Hematopoietic multipotent progenitor cell treated with erythropoietin and hydrocortisone succinate and interleukin-3 and kit ligand, for 6 days (in vitro differentiated cells): ENCODE results near the gene AICDA.
"Not testable (repeated sequence)": the region's sequence is repeated elsewhere in the genome, so short reads cannot be mapped to it uniquely, and the experiment has no call there.

ENCODE experiments used
- DNase-seq: peaks from one replicate; pipeline ENCODE4 v3.0.0-alpha.2; 2015

The AICDA gene

DNA sequence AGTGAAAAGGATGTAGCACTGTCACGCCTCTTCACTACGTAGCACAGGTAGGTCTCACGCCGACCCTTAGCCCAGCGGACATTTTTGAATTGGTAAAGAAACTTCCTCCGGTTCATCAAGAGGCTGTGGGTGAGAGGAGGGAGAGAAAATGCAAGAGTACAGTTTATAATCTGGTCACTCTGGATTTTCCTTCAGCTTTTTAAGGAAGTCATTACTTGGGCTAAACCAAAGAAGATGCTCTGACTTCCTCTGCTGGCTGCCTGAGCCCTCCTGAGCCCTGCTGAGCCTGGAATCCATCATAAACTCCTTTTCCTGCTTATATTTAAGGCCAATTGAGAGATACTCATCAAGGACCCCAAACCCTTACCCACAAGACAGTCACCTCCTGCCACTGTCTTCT is 5.8 kb downstream of the AICDA start:
- no peak for DNase-seq

DNA sequence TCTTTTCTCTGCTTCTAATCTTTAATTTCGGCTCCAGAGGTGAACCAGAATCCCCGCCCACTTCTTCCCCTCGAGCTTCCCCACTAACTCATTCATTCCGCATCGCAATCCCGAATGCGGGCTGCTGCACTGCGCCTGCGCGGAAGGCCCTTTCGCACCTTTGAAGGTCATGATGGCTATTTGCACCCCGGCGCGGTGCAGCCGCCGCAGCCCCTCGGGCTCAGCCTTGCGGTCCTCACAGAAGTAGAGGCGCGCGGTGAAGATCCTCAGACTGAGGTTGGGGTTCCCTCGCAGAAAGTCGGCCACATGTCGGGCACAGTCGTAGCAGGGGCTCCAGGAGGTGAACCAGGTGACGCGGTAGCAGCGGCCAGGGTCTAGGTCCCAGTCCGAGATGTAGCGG is 7.6 kb downstream of the AICDA start:
- no peak for DNase-seq

DNA sequence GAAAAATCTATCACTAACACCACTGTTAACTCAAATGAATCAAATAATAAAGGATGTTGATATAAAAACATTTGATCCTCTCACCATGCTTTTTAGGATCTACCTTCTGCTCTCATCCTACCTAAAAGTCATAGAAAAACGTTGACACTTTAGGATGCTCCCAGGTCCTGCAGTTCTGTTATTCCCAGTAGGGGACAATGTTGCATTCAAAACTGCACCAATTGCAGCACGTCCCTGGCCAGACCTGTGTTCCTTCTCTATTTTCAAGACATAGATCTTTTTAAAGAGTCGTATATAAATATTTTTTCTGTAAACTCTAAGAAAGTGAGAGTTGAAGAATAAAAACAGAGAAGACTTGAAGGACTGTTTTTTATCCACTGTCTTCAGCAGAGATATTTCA is 8.8 kb downstream of the AICDA start:
- no peak for DNase-seq

DNA sequence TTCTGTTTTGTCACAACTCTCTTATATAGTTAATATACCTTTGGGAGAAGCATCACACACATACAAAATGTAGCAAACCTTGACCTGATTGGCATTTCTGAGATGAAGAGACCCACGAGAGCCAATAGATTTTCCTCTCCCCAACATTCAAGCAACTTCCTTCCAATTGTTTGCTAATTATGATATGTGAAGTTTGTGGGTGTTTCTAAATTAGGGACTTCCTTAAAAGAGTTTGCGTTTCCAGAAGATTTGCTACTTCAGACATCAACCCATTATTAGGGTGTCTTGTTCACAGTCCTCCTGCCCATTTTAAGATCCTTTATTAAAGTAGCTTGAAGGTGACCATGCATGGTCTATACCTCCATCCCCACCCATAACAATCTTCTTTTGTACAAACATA is 9.4 kb downstream of the AICDA start:
- DNase-seq: no peak

DNA sequence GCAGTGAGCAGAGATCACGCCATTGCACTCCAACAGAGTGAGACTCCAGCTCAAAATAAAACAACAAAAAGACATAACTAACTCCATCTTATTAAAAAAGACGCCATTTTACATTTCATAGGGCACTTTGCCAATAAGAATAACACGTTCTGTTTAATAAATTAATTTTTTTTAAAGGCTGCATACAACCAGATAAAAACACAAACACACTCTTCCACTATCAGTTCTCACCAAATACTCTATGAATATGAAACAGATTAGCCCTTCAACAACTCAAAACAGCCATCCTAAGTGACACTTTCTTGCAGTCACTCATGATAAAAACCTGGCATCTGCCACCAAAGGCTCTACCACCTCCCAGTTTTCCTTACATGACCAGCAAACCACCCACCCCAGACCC is 16.1 kb downstream of the AICDA start:
- DNase-seq: peak; percentile 37

DNA sequence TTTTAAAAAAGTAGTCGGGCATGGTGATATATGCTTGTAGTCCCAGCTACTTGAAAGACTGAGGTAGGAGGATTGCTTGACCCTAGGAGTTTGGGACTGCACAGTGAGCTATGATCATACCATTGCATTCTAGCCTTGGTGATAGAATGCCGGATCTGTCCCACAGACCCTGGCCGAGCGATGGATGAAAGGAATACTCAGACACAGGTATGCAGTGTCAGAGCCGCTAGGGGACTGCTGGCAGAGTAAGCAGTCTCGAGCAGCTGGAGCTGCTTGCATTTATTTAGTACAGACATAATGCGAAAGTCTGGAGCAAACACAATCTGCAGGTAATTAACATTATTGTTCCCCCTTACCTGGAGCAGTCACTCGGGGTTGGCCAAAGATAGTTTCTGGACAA is 18.6 kb downstream of the AICDA start:
- DNase-seq: no peak

DNA sequence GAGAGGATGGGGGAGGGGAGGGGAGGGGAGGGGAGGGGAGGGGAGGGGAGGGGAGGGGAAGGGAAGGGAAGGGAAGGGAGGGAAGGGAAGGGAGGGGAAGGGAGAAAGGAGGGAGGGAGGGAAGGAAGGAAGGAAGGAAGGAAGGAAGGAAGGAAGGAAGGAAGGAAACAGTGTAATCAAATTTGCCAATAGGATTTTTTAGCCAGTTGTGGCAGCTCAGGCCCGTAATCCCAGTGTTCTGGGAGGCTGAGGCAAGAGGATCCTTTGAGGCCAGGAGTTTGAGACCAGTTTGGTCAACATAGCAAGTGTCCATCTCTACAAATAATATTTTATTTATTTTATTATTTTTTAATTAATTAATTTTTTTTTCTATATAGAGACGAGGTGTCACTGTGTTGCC is 19.4 kb downstream of the AICDA start:
- no peak for DNase-seq

DNA sequence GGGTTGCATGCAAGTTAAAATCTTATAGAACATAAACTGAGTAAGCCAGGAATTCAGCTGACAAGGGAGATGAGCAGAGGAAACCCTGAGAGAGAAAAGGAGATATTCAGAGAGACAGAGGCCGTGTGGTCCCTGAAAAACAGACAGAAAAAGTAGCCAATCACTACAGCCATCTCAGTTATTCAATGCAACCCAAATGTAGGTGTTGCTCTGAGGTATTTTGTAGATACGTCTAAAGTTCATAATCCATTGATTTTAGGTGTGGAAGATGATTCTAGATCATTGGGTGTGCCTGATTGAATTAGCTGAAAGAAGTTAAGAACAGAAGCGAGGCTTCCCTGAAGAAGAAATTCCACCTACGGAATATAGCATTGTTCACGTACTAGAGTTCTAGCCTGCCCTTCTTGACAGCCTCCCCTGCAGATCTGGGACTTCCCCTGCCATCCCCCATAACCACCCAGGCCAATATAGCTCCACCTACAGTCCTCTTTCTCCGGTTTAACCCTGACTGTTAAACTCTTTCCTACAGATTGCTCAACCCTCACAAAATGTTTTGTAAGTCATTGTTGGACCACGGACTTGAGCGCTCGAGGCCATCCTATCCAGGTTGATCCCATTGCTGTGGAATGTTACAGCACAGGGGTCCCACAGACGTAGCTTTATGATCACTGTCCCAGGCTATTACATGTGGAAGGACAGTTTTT is 21.7 kb downstream of the AICDA start:
- DNase-seq: peak; percentile 56

DNA sequence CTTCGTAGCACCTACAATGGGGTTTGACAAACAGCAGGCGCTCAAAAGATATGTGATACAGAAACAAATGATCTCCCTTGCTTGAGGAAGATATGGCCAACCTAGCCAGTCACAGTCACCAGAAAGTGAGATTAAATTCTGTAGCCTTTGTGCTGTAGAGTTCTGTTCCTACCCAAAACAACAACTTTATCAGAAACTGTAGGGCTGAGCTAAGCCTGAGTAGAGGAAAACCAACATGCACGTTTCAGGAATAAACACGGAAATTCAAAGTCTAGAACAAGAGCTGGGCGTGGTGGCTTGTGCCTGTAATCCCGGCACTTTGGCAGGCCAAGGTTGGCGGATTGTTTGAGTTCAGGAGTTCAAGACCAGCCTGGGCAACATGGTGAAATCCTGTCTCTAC is 23.0 kb downstream of the AICDA start:
- no peak for DNase-seq

DNA sequence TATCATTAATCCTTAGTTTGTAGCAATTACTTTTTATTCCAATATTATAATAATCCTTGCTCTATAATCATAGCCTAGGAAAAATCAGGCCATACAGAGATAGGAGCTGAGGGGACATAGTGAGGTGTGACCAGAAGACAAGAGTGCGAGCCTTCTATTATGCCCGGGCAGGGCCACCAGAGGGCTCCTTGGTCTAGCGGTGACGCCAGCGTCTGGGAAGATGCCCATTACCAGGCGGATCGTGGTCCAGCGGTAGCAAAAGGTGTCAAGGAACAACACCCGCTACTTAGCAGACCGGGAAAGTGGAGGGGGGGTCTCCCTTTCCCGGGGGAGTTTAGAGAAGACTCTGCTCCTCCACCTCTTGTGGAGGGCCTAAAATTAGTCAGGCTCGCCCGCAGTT is 28.2 kb downstream of the AICDA start:
- not testable (repeated sequence) for DNase-seq

DNA sequence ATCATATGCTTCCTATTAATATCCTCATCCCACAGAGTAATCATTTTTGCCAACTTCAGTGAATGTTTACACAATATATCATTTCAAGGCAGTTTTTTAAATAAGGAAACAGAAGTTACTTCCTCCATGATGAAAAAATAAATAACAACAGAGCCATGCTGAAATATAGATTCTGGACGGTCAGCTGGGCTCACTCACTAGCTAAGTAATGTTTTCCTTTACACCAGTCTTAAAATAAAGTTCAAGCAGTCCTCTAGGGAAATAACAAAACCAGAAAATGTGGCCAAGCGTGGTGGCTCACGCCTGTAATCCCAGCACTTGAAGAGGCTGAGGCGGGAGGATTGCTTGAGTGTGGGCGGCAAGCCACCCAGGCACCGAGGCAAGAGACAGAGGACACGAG is 28.7 kb downstream of the AICDA start:
- DNase-seq: no peak

DNA sequence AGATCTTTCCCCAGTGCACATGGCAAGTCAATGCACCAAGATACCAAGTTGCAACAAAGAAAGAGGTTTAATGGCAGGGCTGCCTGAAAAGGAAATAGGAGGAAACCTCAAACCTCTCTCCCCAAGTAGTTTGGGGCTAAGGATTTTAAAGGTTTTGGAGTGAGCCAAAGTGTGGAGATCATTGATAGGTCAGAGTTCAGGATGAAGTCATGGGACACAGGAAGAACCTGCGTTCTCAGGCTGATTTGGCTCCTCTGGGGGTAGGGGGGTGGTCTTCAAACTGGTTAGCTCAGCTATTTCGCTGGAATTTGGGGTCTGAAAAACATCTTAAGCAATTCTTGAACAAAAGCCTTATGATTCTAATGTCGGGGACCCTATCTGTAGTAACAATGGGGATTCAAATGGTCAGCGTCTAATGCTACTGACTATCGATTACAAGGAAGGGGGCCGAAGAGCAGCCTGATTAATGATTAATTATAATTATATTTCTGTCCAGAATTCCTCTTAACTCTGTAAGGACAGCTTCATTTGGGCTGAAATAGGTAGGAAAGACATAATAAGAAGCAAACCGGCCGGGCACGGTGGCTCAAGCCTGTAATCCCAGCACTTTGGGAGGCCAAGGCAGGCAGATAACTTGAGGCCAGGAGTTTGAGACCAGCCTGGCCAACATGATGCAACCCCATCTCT is 31.4 kb downstream of the AICDA start:
- no peak for DNase-seq

DNA sequence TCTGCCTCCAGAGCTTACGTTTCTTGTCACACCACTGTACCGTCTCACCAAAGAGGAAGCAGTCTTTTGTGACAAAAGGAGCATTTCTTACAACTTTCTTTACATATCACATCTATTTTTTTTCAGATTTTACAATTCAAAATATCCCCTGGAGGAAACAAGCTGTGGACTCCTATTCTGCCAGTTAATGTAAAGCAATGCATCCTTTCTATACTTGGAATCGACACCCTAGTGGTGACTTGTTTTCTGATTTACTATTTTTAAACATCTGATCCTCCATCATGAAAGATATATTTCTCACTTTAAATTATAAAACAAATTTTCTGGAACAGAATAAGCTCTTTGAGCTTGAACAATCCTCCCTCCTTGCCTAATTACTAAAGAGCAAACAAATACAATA is 34.8 kb downstream of the AICDA start:
- DNase-seq: no peak

DNA sequence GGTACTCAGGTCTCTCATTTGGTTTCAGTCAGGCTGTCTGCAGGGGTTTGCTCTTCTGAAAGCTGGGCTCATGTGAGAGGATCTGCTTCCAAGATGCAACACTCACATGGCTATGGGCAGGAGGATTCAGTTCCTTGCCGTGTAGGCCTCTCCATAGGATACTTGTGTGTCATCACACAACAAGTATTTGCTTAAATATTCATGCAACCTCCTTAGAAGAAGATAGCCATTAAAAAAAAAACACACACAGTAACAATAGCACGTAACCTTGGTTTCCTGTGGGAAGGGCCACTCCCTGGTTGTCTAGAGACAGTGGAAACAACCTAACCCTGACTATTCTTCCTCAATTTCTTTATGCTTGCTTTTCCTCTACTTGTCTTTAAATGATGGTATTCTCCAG is 40.2 kb downstream of the AICDA start:
- peak; percentile 18 for DNase-seq

DNA sequence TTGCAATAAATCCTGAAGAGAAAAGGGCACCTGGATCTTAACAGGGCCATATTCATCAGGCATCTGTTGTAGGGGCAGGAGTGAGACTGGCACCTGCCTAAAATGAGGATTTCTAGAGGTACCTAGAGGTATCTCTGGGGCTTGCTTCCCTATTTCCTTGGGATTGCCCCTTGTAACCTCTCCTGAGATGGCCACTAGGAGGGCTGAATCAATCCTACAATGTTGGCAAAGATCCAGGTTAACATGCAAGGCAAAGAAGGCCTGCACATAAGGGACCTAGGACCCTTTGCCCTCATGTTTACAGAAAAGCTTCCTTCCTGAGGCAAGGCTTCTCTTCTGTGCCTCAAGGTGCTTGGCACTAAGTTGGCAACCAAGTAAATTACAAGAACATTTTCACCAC is 46.1 kb downstream of the AICDA start:
- DNase-seq: peak; percentile 39

DNA sequence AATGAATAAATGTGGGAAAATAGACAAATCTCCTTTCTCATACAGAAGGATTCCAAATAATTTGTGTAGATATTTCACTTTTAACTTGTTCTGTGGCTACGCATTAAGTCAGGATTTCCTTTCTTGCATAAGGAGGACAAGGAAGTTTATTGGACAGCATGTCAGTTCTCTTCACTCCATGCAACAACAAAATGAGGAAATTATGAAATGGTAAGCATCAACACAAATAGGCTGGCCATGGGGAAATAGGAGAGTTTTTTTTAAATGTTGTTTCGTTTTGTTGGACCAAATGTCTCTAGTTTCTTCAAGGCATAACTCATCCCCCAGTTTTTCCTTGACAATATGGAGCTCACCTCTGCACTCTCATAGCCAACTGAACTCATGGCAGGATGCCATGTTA is 46.6 kb downstream of the AICDA start:
- not testable (repeated sequence) for DNase-seq

DNA sequence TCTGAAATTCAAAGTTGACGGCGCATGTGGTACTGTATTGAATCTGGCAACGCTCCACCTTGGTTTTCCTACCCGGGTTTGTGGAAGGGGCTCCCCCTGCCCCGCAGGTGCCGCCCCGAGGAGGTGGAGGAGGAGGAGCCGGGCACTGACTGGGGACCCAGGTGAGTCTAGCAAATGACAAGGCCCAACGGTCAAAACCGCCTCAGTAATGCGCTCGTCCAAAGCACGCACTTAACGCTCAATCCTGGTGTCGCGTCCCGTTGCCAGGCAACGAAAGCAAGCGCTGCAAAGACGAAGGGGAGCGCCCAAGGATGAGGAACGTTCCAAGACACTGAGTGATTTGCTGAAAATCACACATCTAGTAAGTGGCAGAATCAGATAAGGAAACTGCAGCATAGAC is 48.0 kb downstream of the AICDA start:
- DNase-seq: no peak

DNA sequence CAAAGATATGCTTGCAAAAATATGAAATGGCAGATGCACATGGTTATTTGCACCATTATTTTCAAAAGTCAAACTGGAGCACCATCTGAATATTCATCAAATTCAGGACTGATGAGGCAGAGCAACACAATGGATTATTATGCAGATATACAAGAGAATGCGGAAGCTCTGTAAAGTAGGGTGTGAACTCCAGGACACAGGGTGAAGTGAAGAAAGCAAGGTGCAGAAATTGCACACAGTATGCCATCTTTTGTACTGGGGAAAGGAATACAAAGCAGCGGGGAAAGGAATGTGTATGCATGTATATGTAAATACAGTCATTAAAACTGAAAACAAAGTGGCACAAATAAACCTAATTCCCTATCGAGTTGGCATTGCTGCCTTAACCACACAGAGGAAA is 49.3 kb downstream of the AICDA start:
- no peak for DNase-seq

DNA sequence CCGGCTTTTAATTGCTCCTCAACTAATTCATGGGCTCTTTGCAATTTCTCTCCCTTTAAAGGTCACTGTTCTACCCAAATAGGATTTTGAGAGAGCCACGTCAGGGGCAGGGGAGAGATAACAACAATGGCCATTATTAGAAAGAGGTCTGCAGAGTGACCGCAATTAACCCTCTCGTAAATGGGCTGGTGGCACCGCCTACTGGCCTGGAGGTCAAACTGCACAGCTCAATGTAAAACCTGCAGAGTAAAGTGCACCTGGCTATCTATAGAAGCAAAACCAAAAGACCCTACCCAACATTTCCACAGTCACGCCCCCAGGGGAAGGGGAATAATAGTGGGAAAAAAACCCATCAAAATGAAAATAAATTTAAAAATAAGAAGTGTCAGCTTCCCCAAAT is 50.3 kb downstream of the AICDA start:
- no peak for DNase-seq

DNA sequence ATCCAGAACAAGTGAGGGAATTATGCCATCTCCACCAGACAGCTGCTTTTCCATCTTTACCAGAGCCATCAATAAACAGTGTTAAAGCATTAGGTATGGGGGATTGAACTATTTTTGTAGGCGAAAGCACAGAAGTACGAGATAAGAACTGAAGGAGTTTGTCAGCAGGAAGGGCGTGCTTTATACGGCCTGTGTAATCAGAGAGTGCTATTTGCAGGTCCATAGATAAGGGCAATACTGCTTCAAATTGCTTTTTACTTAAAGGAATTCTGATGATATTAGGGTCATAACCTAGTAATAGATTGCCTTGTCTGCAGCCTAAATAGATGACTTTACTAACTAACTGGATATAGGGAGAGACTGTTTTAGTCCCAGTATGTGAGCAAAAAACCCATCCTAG is 51.6 kb downstream of the AICDA start:
- DNase-seq: peak; percentile 30

DNA sequence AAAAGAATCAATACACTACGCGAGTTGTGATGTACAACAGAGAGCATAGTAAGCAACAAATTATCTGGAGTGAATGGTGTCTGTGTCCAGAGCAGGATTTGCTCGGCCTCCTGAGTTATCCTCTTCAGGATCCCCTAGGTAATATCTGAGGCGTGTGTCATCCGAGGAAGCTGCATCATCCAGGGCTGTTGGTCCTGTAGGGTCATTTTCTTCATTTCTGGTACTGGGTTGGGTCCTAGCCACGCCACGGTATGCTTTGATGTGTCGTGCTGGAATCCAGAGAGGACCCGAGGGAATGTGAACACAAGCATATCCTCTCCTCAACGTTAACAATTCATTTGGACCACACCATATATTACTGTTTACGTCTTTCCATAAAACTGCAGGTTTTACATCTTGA is 53.0 kb downstream of the AICDA start:
- DNase-seq: no peak

DNA sequence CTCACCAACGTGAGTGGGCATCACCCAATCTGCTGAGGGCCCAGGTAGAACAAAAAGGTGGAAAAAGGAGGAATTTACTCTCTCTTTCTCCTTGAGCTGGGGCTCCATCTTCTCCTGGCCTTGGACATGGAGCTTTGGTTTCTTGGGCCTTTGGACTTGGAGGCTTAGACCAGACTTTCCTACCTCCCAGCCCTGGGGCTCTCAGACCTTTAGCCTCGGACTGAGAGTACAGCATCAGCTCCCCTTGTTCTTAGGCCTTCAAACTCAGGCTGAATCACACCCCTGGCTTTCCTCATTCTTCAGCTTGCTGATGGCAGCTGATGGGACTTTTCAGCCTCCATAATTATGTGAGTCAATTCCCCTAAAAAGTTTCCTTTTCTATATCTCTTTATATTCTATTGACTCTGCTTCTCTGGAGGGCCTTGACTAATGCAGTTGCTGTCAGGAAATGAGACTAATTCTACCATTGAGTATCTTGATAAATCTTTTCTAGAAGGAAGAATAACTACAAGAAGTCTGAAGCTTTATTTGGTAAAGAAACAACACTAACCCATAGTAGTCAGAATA is 56.0 kb downstream of the AICDA start:
- no peak for DNase-seq

DNA sequence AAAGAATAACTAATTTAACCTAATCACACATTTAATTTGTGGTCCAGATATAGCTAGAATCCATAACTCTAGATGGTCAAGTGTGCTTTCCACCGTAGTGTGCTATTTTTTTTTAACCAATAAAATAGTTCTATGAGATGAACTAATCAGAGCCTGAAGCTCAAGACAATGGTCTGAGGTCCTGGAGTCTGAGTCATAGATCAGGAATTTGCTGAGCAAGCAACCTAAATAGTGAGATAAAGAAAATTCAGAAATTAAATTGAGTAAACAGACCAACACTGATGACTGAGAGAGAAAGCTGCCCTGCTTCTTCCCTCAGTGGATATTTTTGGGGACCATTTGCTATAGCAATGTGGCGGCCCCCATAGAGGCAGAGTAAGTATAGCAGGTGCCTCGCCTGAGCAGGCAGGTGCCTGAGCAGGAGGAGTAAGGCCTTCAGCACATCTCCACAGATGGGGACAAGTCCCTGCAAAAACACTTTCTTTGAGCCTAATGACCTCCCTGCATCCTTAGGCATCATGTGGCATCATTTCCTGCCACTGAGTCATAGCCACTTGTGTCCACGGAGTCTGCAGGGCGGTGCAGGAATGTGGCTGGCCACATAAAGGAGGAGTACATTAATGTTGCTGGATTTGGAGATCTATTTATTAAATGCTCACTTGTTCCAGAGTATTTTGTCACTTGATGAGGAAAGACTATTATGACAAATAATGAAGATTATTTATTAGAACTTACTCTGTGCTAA is 58.0 kb downstream of the AICDA start:
- no peak for DNase-seq

DNA sequence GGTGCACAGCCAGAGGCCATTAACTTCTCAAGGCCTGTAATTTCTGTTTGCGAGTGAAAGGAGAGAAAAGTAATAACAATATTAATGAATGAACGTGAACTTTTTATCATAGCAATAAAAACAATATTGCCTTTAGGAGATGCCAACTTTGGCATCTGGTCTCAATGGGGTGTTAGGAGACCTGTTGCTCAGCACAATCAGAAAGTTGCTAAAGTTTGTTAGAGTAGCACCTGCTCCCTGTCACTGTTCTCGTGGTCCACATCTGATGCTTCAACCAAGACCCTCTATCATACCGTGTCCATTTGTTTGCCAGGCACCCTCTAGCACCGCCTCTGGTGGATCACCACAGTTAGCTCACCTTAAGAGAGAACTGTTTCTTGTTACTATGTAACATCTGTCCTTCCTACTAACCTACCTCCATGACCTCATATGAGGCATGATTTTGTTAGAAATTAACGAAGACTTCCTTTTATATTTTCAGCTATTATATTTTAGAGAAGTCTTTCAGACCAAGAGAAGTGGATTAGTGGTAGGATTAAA is 59.5 kb downstream of the AICDA start:
- no peak for DNase-seq
